Measurements from ENCODE around the gene AHSP.
"Not testable (repeated sequence)": the region's sequence is repeated elsewhere in the genome, so short reads cannot be mapped to it uniquely, and the experiment has no call there.

The AHSP gene

DNA sequence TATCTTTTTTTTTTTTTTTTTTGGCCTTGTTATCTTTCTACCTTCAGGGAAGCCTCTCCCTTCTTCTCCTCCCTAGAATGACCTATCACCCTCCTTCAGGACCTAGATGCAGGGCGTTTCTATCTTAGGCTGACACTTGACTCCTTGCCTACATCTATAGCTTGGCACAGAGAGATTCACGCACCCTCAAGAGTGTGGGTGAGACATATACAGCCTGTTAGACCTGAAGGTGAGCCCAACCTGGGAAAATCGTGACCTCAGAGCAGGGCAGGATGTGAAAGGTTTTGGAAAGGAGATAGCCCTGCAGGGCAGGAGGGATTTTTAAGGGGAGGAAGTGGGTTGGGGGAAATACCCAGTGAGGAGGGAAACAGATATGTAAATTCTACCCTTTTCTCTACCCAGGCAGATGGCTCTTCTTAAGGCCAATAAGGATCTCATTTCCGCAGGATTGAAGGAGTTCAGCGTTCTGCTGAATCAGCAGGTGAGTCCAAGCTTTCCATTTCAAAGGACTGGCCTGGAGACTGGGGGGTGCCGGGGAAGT, at the start of gene AHSP:
AHSP (plus strand) TSS at position 167 of the 541 bp plus-strand sequence; CDS start at position 407, 240 bp downstream.
- peak; percentile 95 for DNase-seq

DNA sequence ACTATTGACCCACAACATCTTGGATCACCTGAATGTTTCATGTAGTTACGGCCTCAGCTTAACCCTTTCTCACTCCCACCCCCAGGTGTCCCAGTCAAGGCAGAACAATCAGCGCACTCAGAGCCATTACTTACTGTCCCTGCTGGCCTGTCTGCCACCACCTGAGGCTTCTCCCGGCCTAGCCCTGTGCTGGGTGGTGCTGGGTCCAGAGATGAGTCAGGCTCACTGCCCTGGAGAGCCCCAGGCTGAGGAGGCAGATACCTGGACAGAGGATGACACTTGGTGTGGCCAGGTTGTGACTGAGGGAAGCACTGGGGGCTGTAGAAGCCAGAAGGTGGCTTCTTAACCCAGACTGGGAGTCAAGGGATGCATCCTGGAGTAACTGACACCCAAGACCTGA, 48.7 kb upstream of the AHSP start:
- DNase-seq: no peak

- DNase-seq: no peak
Observed at GRCh38 chr16:31479751-31480150, 47.9 kb upstream of the AHSP start.

- DNase-seq: peak; percentile 65
Observed at GRCh38 chr16:31480851-31481536, 46.7 kb upstream of the AHSP start.

DNA sequence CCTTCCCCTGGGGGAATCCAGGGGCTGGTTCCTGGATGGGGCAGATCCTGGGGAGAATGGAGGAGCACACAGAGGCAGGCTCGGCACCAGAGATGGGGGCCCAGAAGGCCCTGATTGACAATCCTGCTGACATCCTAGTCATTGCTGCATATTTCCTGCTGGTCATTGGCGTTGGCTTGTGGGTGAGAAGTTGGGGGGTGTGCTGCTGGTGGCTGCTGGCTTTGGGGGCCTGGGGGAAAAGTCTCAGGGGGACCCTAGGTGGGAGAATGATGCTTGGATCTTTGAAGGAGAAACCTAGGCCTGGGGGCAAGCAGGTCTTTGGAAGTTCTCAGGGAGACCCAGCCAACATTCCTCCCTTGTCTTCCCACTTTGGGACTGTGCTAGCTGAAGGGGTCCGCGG, 44.6 kb upstream of the AHSP start, which contains the start of gene SLC5A2:
SLC5A2 (plus strand) TSS at position 43 of the 400 bp plus-strand sequence; CDS start at position 57, 14 bp downstream.
- DNase-seq: no peak

GRCh38 chr16:31484048-31484447, 43.7 kb upstream of the AHSP start:
- not testable (repeated sequence) for DNase-seq

- DNase-seq: no peak
Observed at GRCh38 chr16:31484491-31485171, 43.1 kb upstream of the AHSP start.

- DNase-seq: no peak
Observed at GRCh38 chr16:31485571-31485970, 42.1 kb upstream of the AHSP start.

- DNase-seq: no peak
Observed at GRCh38 chr16:31486045-31486444, 41.7 kb upstream of the AHSP start.

DNA sequence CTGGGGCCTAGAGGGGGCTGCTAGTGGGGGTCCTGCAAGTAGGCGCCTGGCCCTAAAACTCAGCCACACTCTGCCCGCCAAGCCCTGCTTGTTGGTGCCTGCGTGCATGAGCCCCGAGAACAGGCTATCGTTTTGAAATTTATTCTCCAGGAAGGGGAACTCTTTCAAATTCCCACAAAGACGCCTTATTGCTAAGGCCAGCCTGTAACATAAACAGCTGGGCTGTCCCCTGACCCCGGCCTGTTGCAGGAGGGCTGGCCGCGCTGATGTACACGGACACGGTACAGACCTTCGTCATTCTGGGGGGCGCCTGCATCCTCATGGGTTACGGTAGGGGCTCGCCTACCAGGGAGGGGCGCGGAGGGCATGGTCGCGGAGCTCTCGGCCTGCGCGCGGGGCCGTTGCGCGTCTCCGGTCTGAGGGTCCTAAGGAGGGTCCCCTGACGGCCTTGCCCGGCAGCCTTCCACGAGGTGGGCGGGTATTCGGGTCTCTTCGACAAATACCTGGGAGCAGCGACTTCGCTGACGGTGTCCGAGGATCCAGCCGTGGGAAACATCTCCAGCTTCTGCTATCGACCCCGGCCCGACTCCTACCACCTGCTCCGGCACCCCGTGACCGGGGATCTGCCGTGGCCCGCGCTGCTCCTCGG, 40.5 kb upstream of the AHSP start:
- no peak for DNase-seq

DNA sequence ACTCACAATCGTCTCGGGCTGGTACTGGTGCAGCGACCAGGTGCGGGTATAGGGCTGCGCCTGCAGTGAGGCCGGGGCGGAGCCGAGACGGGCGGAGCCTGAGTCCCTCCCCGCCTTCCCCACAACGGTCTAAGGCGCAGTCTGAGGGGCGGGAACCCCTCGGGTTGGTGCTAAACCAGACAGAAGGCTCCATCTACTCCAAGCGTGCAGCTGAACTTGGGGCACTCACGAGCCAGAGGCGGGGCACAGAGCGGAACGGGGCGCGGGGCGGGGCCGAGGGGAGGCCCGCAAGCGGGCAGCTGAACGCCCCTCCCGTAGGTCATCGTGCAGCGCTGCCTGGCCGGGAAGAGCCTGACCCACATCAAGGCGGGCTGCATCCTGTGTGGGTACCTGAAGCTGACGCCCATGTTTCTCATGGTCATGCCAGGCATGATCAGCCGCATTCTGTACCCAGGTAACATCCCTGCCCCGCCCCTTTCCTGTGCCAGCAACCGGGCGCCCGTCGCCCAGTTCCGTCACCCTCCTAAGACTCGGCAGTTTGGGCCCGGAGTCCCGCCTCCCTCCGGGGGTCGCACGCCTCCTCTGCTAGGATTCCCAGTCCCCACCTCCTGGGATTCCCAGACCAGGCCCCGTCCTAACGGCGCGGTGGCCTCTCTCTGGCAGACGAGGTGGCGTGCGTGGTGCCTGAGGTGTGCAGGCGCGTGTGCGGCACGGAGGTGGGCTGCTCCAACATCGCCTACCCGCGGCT, 39.8 kb upstream of the AHSP start:
- DNase-seq: peak; percentile 89

- DNase-seq: no peak
Observed at GRCh38 chr16:31488468-31489297, 39.0 kb upstream of the AHSP start.

DNA sequence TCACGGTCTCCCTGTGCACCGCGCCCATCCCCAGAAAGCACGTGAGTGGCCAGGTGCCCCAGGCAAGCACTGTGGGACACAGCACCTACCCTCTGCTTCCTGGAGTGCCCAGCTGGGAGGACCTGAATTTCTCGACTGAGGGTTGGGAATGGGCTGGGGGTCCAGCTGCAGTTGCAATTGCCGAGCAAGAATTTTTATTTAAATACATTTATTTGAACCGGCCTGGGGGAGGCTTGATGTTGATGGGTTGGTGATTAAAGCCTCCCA, 38.5 kb upstream of the AHSP start:
- DNase-seq: no peak

DNA sequence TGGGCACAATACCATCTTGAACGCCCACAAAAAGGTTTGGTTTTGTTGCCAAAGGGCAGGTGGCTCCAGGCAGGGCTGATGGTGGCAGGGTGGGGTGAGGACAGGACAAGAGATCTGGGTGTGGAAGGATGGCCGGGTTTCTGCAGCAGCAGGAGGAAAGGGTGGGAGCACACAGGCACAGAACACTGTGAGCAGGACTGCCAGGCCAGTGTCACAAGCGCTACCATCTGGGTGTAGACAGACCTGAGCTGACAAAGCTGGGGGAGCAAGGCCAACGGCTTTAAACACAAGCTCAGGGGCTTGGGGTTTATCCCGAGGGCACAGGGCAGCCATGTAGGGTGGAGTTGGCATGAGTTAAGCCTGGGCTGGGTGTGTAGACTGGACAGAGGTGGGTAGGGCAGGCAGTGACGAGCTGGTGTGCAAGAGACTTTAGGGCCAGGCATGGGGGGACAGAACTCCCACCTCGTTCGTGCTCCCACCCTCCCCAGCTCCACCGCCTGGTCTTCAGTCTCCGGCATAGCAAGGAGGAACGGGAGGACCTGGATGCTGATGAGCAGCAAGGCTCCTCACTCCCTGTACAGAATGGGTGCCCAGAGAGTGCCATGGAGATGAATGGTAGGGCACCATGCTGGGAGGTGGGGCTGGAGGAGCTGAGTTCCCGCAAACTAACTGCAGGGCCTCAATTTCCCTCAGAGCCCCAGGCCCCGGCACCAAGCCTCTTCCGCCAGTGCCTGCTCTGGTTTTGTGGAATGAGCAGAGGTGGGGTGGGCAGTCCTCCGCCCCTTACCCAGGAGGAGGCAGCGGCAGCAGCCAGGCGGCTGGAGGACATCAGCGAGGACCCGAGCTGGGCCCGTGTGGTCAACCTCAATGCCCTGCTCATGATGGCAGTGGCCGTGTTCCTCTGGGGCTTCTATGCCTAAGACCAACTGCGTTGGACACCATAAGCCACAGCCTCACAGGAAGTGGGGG, 37.8 kb upstream of the AHSP start:
- DNase-seq: no peak

DNA sequence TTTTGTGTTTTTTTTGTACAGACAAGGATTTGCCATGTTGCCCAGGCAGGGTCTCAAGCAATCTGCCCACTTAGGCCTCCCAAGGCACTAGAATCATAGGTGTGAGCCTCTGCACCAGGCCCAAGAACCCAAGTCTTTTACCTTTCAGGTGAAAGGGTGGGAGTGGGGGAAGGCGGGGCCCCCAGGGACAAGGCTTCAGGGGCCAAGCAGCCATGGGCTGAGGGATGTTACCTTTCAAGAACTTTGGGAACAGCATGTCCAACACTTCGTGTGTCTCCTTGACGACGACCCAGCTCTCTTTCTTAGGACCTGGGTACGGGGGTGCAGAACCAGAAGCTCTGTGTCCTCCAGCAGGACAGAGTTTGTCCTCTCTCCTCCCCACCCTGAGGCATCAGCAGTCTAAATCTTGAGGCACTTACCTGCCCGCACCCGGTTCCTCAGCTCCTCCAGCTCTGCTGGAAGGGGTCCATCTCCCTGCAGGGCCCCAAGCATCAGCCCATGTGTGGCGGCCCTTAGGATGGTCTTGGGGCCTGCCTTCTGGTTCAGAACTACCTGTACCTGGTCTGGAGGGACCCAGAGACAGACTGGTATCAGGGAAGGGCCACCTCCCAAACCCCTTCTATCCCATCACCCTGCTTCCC, 35.8 kb upstream of the AHSP start:
- no peak for DNase-seq

DNA sequence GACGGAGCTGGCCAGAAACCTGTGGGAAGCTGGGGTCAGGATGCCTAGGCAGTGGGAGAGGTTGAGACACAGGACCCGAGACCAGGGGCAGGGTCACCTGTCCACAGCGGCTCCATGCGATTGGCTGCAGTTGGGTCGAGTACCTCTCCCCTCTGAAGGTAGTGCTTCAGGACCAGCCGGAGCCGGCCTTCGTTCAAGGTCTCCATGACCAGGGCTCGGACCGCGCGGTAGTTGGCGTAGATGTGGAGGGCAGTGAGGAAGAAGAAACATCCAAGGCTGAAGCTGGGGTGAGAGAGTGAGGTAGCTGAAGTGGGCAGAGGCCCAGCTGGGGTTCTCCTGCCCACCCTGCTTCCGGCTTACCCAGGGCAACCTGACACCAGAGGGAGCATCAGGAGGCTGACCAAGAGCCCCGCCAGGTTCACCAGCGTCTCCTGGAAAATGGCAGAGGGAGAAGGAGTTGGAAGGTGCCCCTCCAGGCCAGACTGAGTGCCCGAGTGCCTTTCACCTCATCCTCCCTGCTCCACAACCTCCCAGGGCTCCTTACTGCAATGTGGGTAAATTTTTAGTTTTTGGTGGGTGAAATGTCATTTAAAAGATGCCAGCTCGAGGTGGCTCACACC, 34.1 kb upstream of the AHSP start:
- DNase-seq: no peak

GRCh38 chr16:31496670-31497069, 31.0 kb upstream of the AHSP start:
- DNase-seq: no peak

- no peak for DNase-seq
Observed at GRCh38 chr16:31498493-31498892, 29.2 kb upstream of the AHSP start.

DNA sequence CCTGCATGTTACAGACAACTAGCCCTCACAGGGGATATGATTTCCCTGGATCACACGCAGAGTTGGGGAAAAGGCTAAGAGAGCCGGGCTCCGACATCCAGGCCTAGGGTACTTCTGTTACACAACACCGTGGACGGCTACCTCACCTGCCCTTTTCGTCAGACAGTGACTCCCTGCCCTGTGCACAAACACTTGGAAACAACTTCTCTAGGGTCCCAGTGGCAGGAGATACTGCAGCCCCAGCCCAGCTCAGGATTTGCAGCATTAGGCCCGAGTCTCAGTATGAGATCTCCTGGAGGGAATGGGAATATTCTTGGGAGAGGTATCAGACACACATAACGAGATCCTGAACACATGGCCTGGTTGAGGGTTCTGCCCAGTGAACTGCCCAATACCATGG, 27.8 kb upstream of the AHSP start:
- DNase-seq: no peak

Data from hematopoietic multipotent progenitor cell treated with erythropoietin and hydrocortisone succinate and interleukin-3 and kit ligand, for 6 days (in vitro differentiated cells).